DND-41 (cell line): ENCODE measurements around the gene SHOC1.

Experiments
- CTCF ChIP-seq: IDR thresholded peaks from 2 replicates; pipeline ENCODE4 v1.5.1; 2012; ENCODE audit warnings: borderline replicate concordance, low read length, moderate library complexity, mild to moderate bottlenecking; ENCODE audit not compliant: poor library complexity, severe bottlenecking; ENCODE audit errors: extremely low read depth
- EZH2 ChIP-seq: IDR thresholded peaks from 3 replicates; pipeline ENCODE4 v1.6.1; 2012; ENCODE audit warnings: borderline replicate concordance, low read depth, mild to moderate bottlenecking, moderate library complexity, low read length, inconsistent platforms; ENCODE audit not compliant: severe bottlenecking

- TF ChIP-seq EZH2 (no peak), CTCF (no peak)
These were observed 43.7 kb upstream of the SHOC1 start for GRCh38 chr9:111838439-111838838.
